Thoracic aorta (tissue), 2 donors: ENCODE data around the gene LDB3. TPM values are rescaled to one million over a fixed set of nuclear protein-coding genes. Genes with fewer than 3 reads are reported as not detected.

ENCODE experiments used
- ATAC-seq: fragments of 150-250 bp; one replicate; pipeline ENCODE4 v1.8.0; 2017; ENCODE audit warnings: low read depth; ENCODE audit not compliant: insufficient number of reproducible peaks, low FRiP score
- DNase-seq: peaks from one replicate; pipeline ENCODE4 v3.0.0-alpha.2; 2020; ENCODE audit warnings: low spot score
- H3K27ac ChIP-seq, 2 donors: fragments of 200-600 bp; sonication (generic); 1 replicate in 1 of 2; 2 replicates in 1 of 2; pipeline ENCODE4 v1.5.1; 2016; ENCODE audit warnings: mild to moderate bottlenecking in 2 of 2, moderate library complexity in 2 of 2
- H3K27me3 ChIP-seq: fragments of 200-600 bp; sonication (generic); replicated peaks from 2 replicates; pipeline ENCODE4 v1.6.0; 2016; ENCODE audit warnings: mild to moderate bottlenecking; ENCODE audit not compliant: insufficient read depth
- H3K36me3 ChIP-seq: fragments of 200-600 bp; sonication (generic); one replicate; pipeline ENCODE4 v1.5.1; 2016
- H3K4me1 ChIP-seq, 2 donors: fragments of 200-600 bp; sonication (generic); 1 replicate in 1 of 2; 2 replicates in 1 of 2; pipeline versions ENCODE4 v1.5.1 to v1.6.0; 2016; ENCODE audit warnings: low read depth in 2 of 2, mild to moderate bottlenecking in 1 of 2; ENCODE audit not compliant: control insufficient read depth in 1 of 2
- H3K4me3 ChIP-seq: fragments of 200-600 bp; sonication (generic); 2 replicates; pipeline ENCODE4 v1.5.1; 2016; ENCODE audit warnings: mild to moderate bottlenecking
- H3K9me3 ChIP-seq: fragments of 200-600 bp; sonication (generic); 2 replicates; pipeline ENCODE4 v1.5.1; 2016
- CTCF ChIP-seq: fragments of 200-600 bp; sonication (generic); IDR thresholded peaks from one replicate; pipeline ENCODE4 v1.5.1; 2019; ENCODE audit warnings: antibody characterized with exemption
- total RNA-seq, 2 donors: library from RNA; depleted of rRNA; stranded (reverse); fragments of >200 nt; gene quantifications; one replicate each; pipeline versions ENCODE4 v1.1.0 to v1.2.3, GENCODE V29; 2016

The LDB3 gene
- total RNA-seq, 2 donors from 2014 or later, result 59.5 to 63.8 TPM

- Histone ChIP-seq H3K36me3 (peaks cover 40% of the 10 kb centered on the region), H3K4me1 (peaks cover 0 to 10% of the 10 kb centered on the region in 2 donors), H3K27me3 (no peaks in the 10 kb centered on the region), H3K4me3 (no peak overlapping the region), H3K9me3 (no peaks in the 10 kb centered on the region), H3K27ac (peak overlapping the region in 1 of 2 donors; percentile 49)
- ATAC-seq, result no peak
- no peak for TF ChIP-seq CTCF
- DNase-seq, result no peak
Observed at GRCh38 chr10:86705905-86706304, 37.6 kb downstream of the LDB3 start.

GRCh38 chr10:86706401-86706841, 38.1 kb downstream of the LDB3 start:
- H3K4me1 ChIP-seq, result peaks cover 0 to 11% of the 10 kb centered on the region in 2 donors
- no peaks in the 10 kb centered on the region for H3K27me3 ChIP-seq
- no peak for ATAC-seq
- H3K9me3 ChIP-seq, result no peaks in the 10 kb centered on the region
- no peak overlapping the region for H3K4me3 ChIP-seq
- no peak for DNase-seq
- TF ChIP-seq CTCF, result no peak
- H3K36me3 ChIP-seq, result peaks cover 35% of the 10 kb centered on the region
- peak overlapping the region in 1 of 2 donors; percentile 54 for H3K27ac ChIP-seq

- DNase-seq, result no peak
- Histone ChIP-seq H3K27ac (peak overlapping the region in 1 of 2 donors; percentile 54), H3K27me3 (no peaks in the 10 kb centered on the region), H3K9me3 (no peaks in the 10 kb centered on the region), H3K4me1 (peaks cover 0 to 12% of the 10 kb centered on the region in 2 donors), H3K4me3 (no peak overlapping the region), H3K36me3 (peaks cover 29% of the 10 kb centered on the region)
- TF ChIP-seq CTCF, result no peak
- ATAC-seq, result no peak
Observed at GRCh38 chr10:86706977-86707376, 38.7 kb downstream of the LDB3 start.

GRCh38 chr10:86707505-86707904, 39.2 kb downstream of the LDB3 start:
- H3K9me3 ChIP-seq, result no peaks in the 10 kb centered on the region
- no peaks in the 10 kb centered on the region for H3K27me3 ChIP-seq
- H3K4me3 ChIP-seq, result no peak overlapping the region
- ATAC-seq (no peak), DNase-seq (no peak)
- peaks cover 27% of the 10 kb centered on the region for H3K36me3 ChIP-seq
- H3K27ac ChIP-seq, result peak overlapping the region in 1 of 2 donors; percentile 54
- peaks cover 4 to 17% of the 10 kb centered on the region in 2 donors for H3K4me1 ChIP-seq
- TF ChIP-seq CTCF, result no peak

GRCh38 chr10:86708068-86708782, 39.9 kb downstream of the LDB3 start:
- Histone ChIP-seq H3K27ac (peak overlapping the region in 1 of 2 donors; percentile 54), H3K9me3 (no peaks in the 10 kb centered on the region), H3K36me3 (peaks cover 25% of the 10 kb centered on the region), H3K4me1 (peaks cover 6 to 18% of the 10 kb centered on the region in 2 donors), H3K4me3 (no peak overlapping the region), H3K27me3 (no peaks in the 10 kb centered on the region)
- no peak for TF ChIP-seq CTCF
- no peak for ATAC-seq
- no peak for DNase-seq
